ENCODE results near the gene GPR152.
A peak's percentile ranks its signal among the peaks of the same experiment; 100 is the strongest.

GPR152 gene

GRCh38 chr11:67464411-67465188, 12.1 kb upstream of the GPR152 start:
- DNase-seq, result peak; percentile 89

GRCh38 chr11:67463680-67464410, 11.3 kb upstream of the GPR152 start:
- no peak for DNase-seq

- no peak for DNase-seq
Measured at GRCh38 chr11:67463186-67463585, 10.7 kb upstream of the GPR152 start.

GRCh38 chr11:67458266-67458665, 5.7 kb upstream of the GPR152 start:
- DNase-seq, result no peak

- DNase-seq, result no peak
Measured at GRCh38 chr11:67457453-67457852, 4.9 kb upstream of the GPR152 start.

GRCh38 chr11:67456068-67456705, 3.7 kb upstream of the GPR152 start:
- DNase-seq, result no peak

- no peak for DNase-seq
Measured at GRCh38 chr11:67455054-67455453, 2.5 kb upstream of the GPR152 start, which contains the start of gene CABP4. Gene CABP4, plus strand, starts transcription at chr11:67455354. Its CDS starts 70 bp downstream, at chr11:67455424.

GRCh38 chr11:67453816-67454732, 1.5 kb upstream of the GPR152 start:
- DNase-seq, result no peak

- no peak for DNase-seq
Measured at GRCh38 chr11:67451658-67451976, 912 bp downstream of the GPR152 start.

GRCh38 chr11:67450796-67451657, 1.5 kb downstream of the GPR152 start:
- DNase-seq, result no peak

- no peak for DNase-seq
Measured at GRCh38 chr11:67449116-67449844, 3.2 kb downstream of the GPR152 start.

GRCh38 chr11:67448220-67448609, 4.3 kb downstream of the GPR152 start:
- DNase-seq, result no peak

- DNase-seq, result no peak
Measured at GRCh38 chr11:67445515-67445914, 7.0 kb downstream of the GPR152 start.

- DNase-seq, result no peak
Measured at GRCh38 chr11:67442504-67443404, 9.8 kb downstream of the GPR152 start.

GRCh38 chr11:67441731-67442351, 10.7 kb downstream of the GPR152 start:
- DNase-seq, result no peak

GRCh38 chr11:67441098-67441563, 11.4 kb downstream of the GPR152 start:
- DNase-seq, result no peak

- no peak for DNase-seq
Measured at GRCh38 chr11:67440229-67441097, 12.1 kb downstream of the GPR152 start.
